D721Med (cell line): ENCODE data around the gene RER1.

Experiments used
- DNase-seq: peaks from one replicate; pipeline ENCODE4 v3.0.0; 2011; ENCODE audit warnings: low spot score; ENCODE audit not compliant: insufficient read length
- FAIRE-seq: peaks from 2 replicates; lab custom pipeline; 2011; peaks lifted over from hg19 to GRCh38; lab: Jason Lieb, UNC
- CTCF ChIP-seq: IDR thresholded peaks from 2 replicates; pipeline ENCODE4 v1.5.1; 2012; ENCODE audit warnings: mild to moderate bottlenecking, control low read depth; ENCODE audit not compliant: insufficient read depth; ENCODE audit errors: missing control alignments

Gene RER1

GRCh38 chr1:2354511-2355372 lies 36.9 kb upstream of the RER1 start:
- FAIRE-seq (no peak), DNase-seq (no peak)
- TF ChIP-seq CTCF = no peak

- TF ChIP-seq CTCF = no peak
- FAIRE-seq (no peak), DNase-seq (no peak)
Observed at GRCh38 chr1:2355373-2356261, 36.0 kb upstream of the RER1 start.

- TF ChIP-seq CTCF = no peak
- FAIRE-seq = no peak
- DNase-seq = no peak
Observed at GRCh38 chr1:2356401-2356800, 35.2 kb upstream of the RER1 start.

GRCh38 chr1:2356911-2357845 lies 34.5 kb upstream of the RER1 start:
- FAIRE-seq = no peak
- no peak for TF ChIP-seq CTCF
- DNase-seq = no peak

GRCh38 chr1:2358072-2358471 lies 33.6 kb upstream of the RER1 start:
- FAIRE-seq (no peak), DNase-seq (no peak)
- TF ChIP-seq CTCF = no peak

- no peak for TF ChIP-seq CTCF
- no peak for FAIRE-seq
- DNase-seq = no peak
Observed at GRCh38 chr1:2358651-2359640, 32.7 kb upstream of the RER1 start.
